ENCODE data around the gene NDUFA7. TPM values are rescaled to one million over a fixed set of nuclear protein-coding genes. Genes with fewer than 3 reads are reported as not detected.
A peak's percentile ranks its signal among the peaks of the same experiment; 100 is the strongest.

Gene NDUFA7
- total and polyA plus RNA-seq, 11 donors: 74.5 to 393 (median 104) TPM

GRCh38 chr19:8334458-8335342 is 13.5 kb upstream of the NDUFA7 start:
- peak overlapping the region in 8 of 12 donors; percentile 44 to 83 (median 76) for H3K27ac ChIP-seq
- 11 to 27% (median 21%) methylated on average over 47 to 117 of the region's 117 CpGs for WGBS, 4 donors
- peaks cover 0 to 18% (median 2%) of the 10 kb centered on the region in 9 donors for H3K36me3 ChIP-seq
- H3K9me3 ChIP-seq: no peaks in the 10 kb centered on the region
- peak overlapping the region in 9 of 12 donors; percentile 15 to 45 (median 35) for H3K4me3 ChIP-seq
- intact Hi-C loops (cut with DNase I): no loop called here
- TF ChIP-seq CTCF (IDR thresholded peaks at IDR 0.05): no peak
- TF ChIP-seq POLR2A (IDR thresholded peaks at IDR 0.05): no peak
- H3K4me1 ChIP-seq: peaks cover 10 to 52% (median 34%) of the 10 kb centered on the region in 12 donors
- peak in 2 of 4 donors; percentile 67 to 70 for ATAC-seq
- peak in 4 of 5 donors; percentile 53 to 76 (median 56) for DNase-seq
- H3K27me3 ChIP-seq: peaks cover 6 to 44% (median 13%) of the 10 kb centered on the region in 9 donors

GRCh38 chr19:8333767-8334457 is 12.7 kb upstream of the NDUFA7 start:
- 27 to 41% (median 37%) methylated on average over 18 to 48 of the region's 48 CpGs for WGBS, 4 donors
- peaks cover 6 to 44% (median 13%) of the 10 kb centered on the region in 9 donors for H3K27me3 ChIP-seq
- intact Hi-C loops (cut with DNase I): no loop called here

DNA sequence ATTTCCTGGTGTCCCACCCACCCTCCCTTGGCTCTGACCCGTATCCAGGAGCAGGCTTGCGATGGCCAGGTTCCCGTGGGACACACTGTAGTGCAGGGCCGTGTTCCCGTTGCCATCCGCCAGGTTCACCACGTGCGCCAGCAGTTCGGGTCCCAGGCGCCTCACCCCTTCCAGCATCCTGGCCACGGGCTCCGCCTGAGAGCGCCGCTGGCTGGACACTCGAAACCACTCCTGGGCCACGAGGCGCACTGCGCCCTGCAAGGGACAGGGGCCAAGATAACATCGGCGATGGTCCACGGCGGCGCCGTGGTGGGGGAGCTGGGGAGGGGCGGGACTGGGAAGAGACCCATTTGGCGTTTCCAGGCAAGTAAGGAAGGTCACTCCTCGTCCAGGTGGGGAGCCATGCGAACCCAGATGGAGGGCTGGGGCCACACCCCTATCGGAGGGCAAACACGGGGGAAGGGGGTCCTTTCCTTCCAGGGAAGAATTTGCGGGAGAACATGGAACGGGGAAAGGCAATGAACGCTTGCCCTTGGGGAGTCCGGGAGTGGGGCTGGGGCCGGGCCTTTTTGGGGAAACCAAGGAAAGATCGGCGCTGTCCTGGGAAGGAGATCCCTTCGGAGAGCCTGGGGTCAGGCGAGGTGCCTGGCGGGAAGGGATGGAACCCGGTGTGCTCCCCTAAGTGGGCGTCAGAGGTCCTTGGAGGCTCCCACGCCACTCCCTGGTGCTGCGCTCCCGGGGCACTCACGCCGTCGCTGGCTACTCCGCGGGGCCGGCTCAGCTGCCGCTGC is 12.0 kb upstream of the NDUFA7 start:
- H3K27me3 ChIP-seq: peaks cover 6 to 44% (median 13%) of the 10 kb centered on the region in 9 donors
- WGBS, 4 donors: 15 to 29% (median 23%) methylated on average over 28 to 52 of the region's 52 CpGs
- H3K36me3 ChIP-seq: peaks cover 0 to 18% (median 2%) of the 10 kb centered on the region in 9 donors
- DNase-seq: peak; percentile 62 to 78 (median 67)
- H3K4me3 ChIP-seq: peak overlapping the region in 2 of 12 donors; percentile 2
- peak; percentile 31 to 81 (median 49) for ATAC-seq
- intact Hi-C loops (cut with DNase I): no loop called here
- peaks cover 10 to 46% (median 30%) of the 10 kb centered on the region in 12 donors for H3K4me1 ChIP-seq
- H3K27ac ChIP-seq: peak overlapping the region in 10 of 12 donors; percentile 12 to 83 (median 71)
- TF ChIP-seq CTCF (IDR thresholded peaks at IDR 0.05) (no peak), POLR2A (IDR thresholded peaks at IDR 0.05) (no peak)
- no peaks in the 10 kb centered on the region for H3K9me3 ChIP-seq

More at GRCh38 chr19:8333767-8334457, 12.7 kb upstream of the NDUFA7 start:
- no peak for TF ChIP-seq CTCF (IDR thresholded peaks at IDR 0.05)
- no peak for TF ChIP-seq POLR2A (IDR thresholded peaks at IDR 0.05)
- no peaks in the 10 kb centered on the region for H3K9me3 ChIP-seq
- H3K4me1 ChIP-seq: peaks cover 10 to 47% (median 31%) of the 10 kb centered on the region in 12 donors
- peaks cover 0 to 18% (median 2%) of the 10 kb centered on the region in 9 donors for H3K36me3 ChIP-seq
- peak overlapping the region in 10 of 12 donors; percentile 33 to 83 (median 71) for H3K27ac ChIP-seq
- H3K4me3 ChIP-seq: peak overlapping the region in 5 of 12 donors; percentile 2 to 43 (median 16)
- ATAC-seq (peak in 1 of 4 donors; percentile 4), DNase-seq (no peak)

Data from heart left ventricle (tissue), 16 donors.